Lower leg skin (tissue), 3 donors: ENCODE measurements around the gene AQP9.

ENCODE experiments used
- CTCF ChIP-seq, 3 donors: fragments of 450-650 bp; IDR thresholded peaks; one replicate each; pipeline ENCODE4 v1.5.1; 2016; ENCODE audit warnings: antibody characterized with exemption in 3 of 3, mild to moderate bottlenecking in 3 of 3, moderate library complexity in 2 of 3
- POLR2A ChIP-seq, 2 donors: fragments of 450-650 bp; IDR thresholded peaks; one replicate each; pipeline ENCODE4 v1.6.1; 2016 to 2017; ENCODE audit warnings: antibody characterized with exemption in 2 of 2, mild to moderate bottlenecking in 1 of 2, moderate library complexity in 1 of 2

- TF ChIP-seq CTCF (IDR thresholded peaks at IDR 0.05) = no peak
- TF ChIP-seq POLR2A (IDR thresholded peaks at IDR 0.05) = no peak
Observed at GRCh38 chr15:58114388-58114787, 23.8 kb upstream of the AQP9 start.
